ENCODE data around the gene AFAP1L2.
"Not testable (repeated sequence)": the region's sequence is repeated elsewhere in the genome, so short reads cannot be mapped to it uniquely, and the experiment has no call there.

The AFAP1L2 gene

GRCh38 chr10:114335614-114336013 is 68.7 kb downstream of the AFAP1L2 start:
- Mint-ChIP-seq H3K4me1 (peaks cover 59% of the 10 kb centered on the region), H3K27me3 (ENCODE audit: low read depth) (peaks cover 3% of the 10 kb centered on the region), H3K4me3 (peak overlapping the region in 1 of 3 experiments; percentile 4), H3K27ac (peak overlapping the region; percentile 21 to 81 (median 78)), H3K36me3 (ENCODE audit: low read depth) (peaks cover 9% of the 10 kb centered on the region), H3K9me3 (no peaks in the 10 kb centered on the region)
- TF ChIP-seq CTCF (IDR thresholded peaks at IDR 0.05; ENCODE audit: unreplicated experiment in 3 of 3): no peak

- Mint-ChIP-seq H3K9me3 (no peaks in the 10 kb centered on the region), H3K27me3 (ENCODE audit: low read depth) (peaks cover 3% of the 10 kb centered on the region), H3K27ac (peak overlapping the region; percentile 60 to 98 (median 98)), H3K4me1 (peaks cover 72% of the 10 kb centered on the region), H3K36me3 (ENCODE audit: low read depth) (peaks cover 9% of the 10 kb centered on the region), H3K4me3 (peak overlapping the region in 1 of 3 experiments; percentile 7)
- no peak for TF ChIP-seq CTCF (IDR thresholded peaks at IDR 0.05; ENCODE audit: unreplicated experiment in 3 of 3)
Observed at GRCh38 chr10:114334301-114334700, 70.0 kb downstream of the AFAP1L2 start.

GRCh38 chr10:114333441-114333840 is 70.9 kb downstream of the AFAP1L2 start:
- not testable (repeated sequence) for H3K27me3 Mint-ChIP-seq (ENCODE audit: low read depth); H3K9me3 Mint-ChIP-seq; H3K36me3 Mint-ChIP-seq (ENCODE audit: low read depth)
- H3K4me1 Mint-ChIP-seq: peaks cover 80% of the 10 kb centered on the region
- H3K27ac Mint-ChIP-seq: peak overlapping the region; percentile 93 to 98 (median 98)
- H3K4me3 Mint-ChIP-seq: peak overlapping the region in 1 of 3 experiments; percentile 54

- peak overlapping the region; percentile 93 to 98 (median 98) for H3K27ac Mint-ChIP-seq
- no peaks in the 10 kb centered on the region for H3K36me3 Mint-ChIP-seq (ENCODE audit: low read depth)
- no peak for TF ChIP-seq CTCF (IDR thresholded peaks at IDR 0.05; ENCODE audit: unreplicated experiment in 3 of 3)
- H3K4me1 Mint-ChIP-seq: peaks cover 75% of the 10 kb centered on the region
- peak overlapping the region in 1 of 3 experiments; percentile 54 for H3K4me3 Mint-ChIP-seq
- H3K9me3 Mint-ChIP-seq: no peaks in the 10 kb centered on the region
- peaks cover 3% of the 10 kb centered on the region for H3K27me3 Mint-ChIP-seq (ENCODE audit: low read depth)
Observed at GRCh38 chr10:114332301-114333192, 71.8 kb downstream of the AFAP1L2 start.

- Mint-ChIP-seq H3K27ac (peak overlapping the region; percentile 33 to 98 (median 58)), H3K4me1 (peaks cover 64% of the 10 kb centered on the region), H3K27me3 (ENCODE audit: low read depth) (no peaks in the 10 kb centered on the region), H3K36me3 (ENCODE audit: low read depth) (no peaks in the 10 kb centered on the region), H3K9me3 (no peaks in the 10 kb centered on the region), H3K4me3 (no peak overlapping the region)
- no peak for TF ChIP-seq CTCF (IDR thresholded peaks at IDR 0.05; ENCODE audit: unreplicated experiment in 3 of 3)
Observed at GRCh38 chr10:114329634-114330365, 74.5 kb downstream of the AFAP1L2 start.

GRCh38 chr10:114328874-114329273 is 75.4 kb downstream of the AFAP1L2 start:
- Mint-ChIP-seq H3K27ac (peak overlapping the region in 2 of 3 experiments; percentile 54 to 98), H3K4me3 (no peak overlapping the region), H3K27me3 (ENCODE audit: low read depth) (no peaks in the 10 kb centered on the region), H3K4me1 (peaks cover 55% of the 10 kb centered on the region), H3K36me3 (ENCODE audit: low read depth) (no peaks in the 10 kb centered on the region), H3K9me3 (no peaks in the 10 kb centered on the region)
- no peak for TF ChIP-seq CTCF (IDR thresholded peaks at IDR 0.05; ENCODE audit: unreplicated experiment in 3 of 3)

Measured in nephron (organoid).